Testis (tissue), 2 donors: Measurements from ENCODE around the gene ANTXR2.

Experiments used
- POLR2A ChIP-seq: fragments of 450-650 bp; IDR thresholded peaks from one replicate; pipeline ENCODE4 v1.6.1; 2017; ENCODE audit warnings: antibody characterized with exemption, mild to moderate bottlenecking, moderate library complexity
- TF ChIP-seq, protein P1 (sequence below), 3 experiments: fragments of 450-650 bp in 2 of 3; fragments of 200-600 bp in 1 of 3; sonication (generic) in 1 of 3; IDR thresholded peaks; one replicate each; pipeline ENCODE4 v1.5.1; 2016 to 2019; ENCODE audit warnings: antibody characterized with exemption in 3 of 3, mild to moderate bottlenecking in 2 of 3, moderate library complexity in 1 of 3

DNA sequence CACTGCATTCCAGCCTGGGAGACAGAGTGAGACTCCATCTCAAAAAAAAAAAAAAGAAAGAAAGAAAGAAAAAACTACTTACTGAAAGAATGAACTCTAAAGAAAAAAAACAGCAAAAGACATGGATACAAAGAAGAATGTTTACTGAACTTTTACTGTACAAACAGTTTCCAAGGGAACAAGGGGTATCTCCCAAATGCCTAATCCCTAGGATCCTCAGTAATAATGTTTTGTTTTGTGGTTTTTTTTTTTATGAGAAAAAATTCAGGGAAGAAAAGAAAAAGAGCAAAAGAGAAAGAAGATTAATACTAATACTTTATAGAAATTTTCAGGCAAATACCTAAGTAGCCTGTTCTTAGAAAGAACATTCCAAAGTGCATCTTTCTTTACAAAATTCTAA, 63.2 kb downstream of the ANTXR2 start:
- TF ChIP-seq POLR2A, result no peak
- TF ChIP-seq, protein P1, sequence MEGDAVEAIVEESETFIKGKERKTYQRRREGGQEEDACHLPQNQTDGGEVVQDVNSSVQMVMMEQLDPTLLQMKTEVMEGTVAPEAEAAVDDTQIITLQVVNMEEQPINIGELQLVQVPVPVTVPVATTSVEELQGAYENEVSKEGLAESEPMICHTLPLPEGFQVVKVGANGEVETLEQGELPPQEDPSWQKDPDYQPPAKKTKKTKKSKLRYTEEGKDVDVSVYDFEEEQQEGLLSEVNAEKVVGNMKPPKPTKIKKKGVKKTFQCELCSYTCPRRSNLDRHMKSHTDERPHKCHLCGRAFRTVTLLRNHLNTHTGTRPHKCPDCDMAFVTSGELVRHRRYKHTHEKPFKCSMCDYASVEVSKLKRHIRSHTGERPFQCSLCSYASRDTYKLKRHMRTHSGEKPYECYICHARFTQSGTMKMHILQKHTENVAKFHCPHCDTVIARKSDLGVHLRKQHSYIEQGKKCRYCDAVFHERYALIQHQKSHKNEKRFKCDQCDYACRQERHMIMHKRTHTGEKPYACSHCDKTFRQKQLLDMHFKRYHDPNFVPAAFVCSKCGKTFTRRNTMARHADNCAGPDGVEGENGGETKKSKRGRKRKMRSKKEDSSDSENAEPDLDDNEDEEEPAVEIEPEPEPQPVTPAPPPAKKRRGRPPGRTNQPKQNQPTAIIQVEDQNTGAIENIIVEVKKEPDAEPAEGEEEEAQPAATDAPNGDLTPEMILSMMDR (IDR thresholded peaks at IDR 0.05), result no peak
